GM12878 (cell line): Measurements from ENCODE around the gene SPC24. TPM values are rescaled to one million over a fixed set of nuclear protein-coding genes. Genes with fewer than 3 reads are reported as not detected.

Experiments used
- ATAC-seq: fragments of 200-7000 bp; cut with Tn5 transposase; 3 replicates; pipeline ENCODE4 v1.9.1; 2020; ENCODE audit warnings: mild to moderate bottlenecking, moderate library complexity
- BruUV-seq: library from RNA; stranded (reverse); fragments of 400-500 nt; replicated peaks from 2 replicates; lab custom pipeline; 2021; lab: Mats Ljungman, UMichigan
- CTCF ChIA-PET: fragments of 300-600 bp; sonication (Branson Sonifier 250); formaldehyde crosslinking; extraction: SDS; loops from one replicate; lab custom pipeline; 2021; ENCODE audit warnings: inconsistent platforms; lab: Yijun Ruan, JAX
- POLR2A ChIA-PET: fragments of 350-600 bp; formaldehyde crosslinking; extraction: SDS; loops from one replicate; lab custom pipeline; 2021; ENCODE audit warnings: inconsistent platforms; lab: Charles Lee
- RAD21 ChIA-PET: fragments of 300-600 bp; sonication (Branson Sonifier 250); formaldehyde crosslinking; loops from one replicate; lab custom pipeline; 2023; ENCODE audit warnings: antibody characterized with exemption; ENCODE audit not compliant: unreplicated experiment; lab: Charles Lee
- SMC1A ChIA-PET: fragments of 300-600 bp; sonication (Branson Sonifier 250); formaldehyde crosslinking; loops from one replicate; lab custom pipeline; 2023; ENCODE audit not compliant: unreplicated experiment, uncharacterized antibody; lab: Charles Lee
- DNase-seq: peaks from one replicate; pipeline ENCODE4 v3.0.0-alpha.2; 2011; ENCODE audit warnings: low read depth, low spot score
- FAIRE-seq: peaks from 3 replicates; lab custom pipeline; 2011; peaks lifted over from hg19 to GRCh38; lab: Jason Lieb, UNC
- H2AFZ ChIP-seq: 2 replicates; pipeline ENCODE4 v1.6.0; 2011; ENCODE audit warnings: low read depth, low read length, control low read depth; ENCODE audit not compliant: control insufficient read depth
- H3K27ac ChIP-seq: 2 replicates; pipeline ENCODE4 v1.5.1; 2011; ENCODE audit warnings: control low read depth; ENCODE audit not compliant: control insufficient read depth, insufficient read depth
- H3K27me3 ChIP-seq, 2 experiments: replicated peaks in 1 of 2; 2 replicates each; pipeline versions ENCODE4 v1.6.0 to v1.6.1; 2011; ENCODE audit warnings: low read length in 1 of 2; ENCODE audit not compliant: control insufficient read depth in 2 of 2, insufficient read depth in 2 of 2
- H3K36me3 ChIP-seq, 2 experiments: 2 replicates each; pipeline ENCODE4 v1.5.1; 2011; ENCODE audit warnings: low read length in 1 of 2; ENCODE audit not compliant: control insufficient read depth in 2 of 2, insufficient read depth in 2 of 2
- H3K4me1 ChIP-seq: 2 replicates; pipeline ENCODE4 v1.6.1; 2011; ENCODE audit warnings: mild to moderate bottlenecking, low read length, moderate library complexity, mixed read lengths; ENCODE audit not compliant: control insufficient read depth, insufficient read depth
- H3K4me2 ChIP-seq: 2 replicates; pipeline ENCODE4 v1.6.0; 2011; ENCODE audit warnings: control low read depth; ENCODE audit not compliant: control insufficient read depth, insufficient read depth
- H3K4me3 ChIP-seq: fragments of 200-600 bp; sonication (generic); 2 replicates; pipeline ENCODE4 v1.5.1; 2016
- H3K79me2 ChIP-seq: 2 replicates; pipeline ENCODE4 v1.6.0; 2011; ENCODE audit warnings: low read length; ENCODE audit not compliant: control insufficient read depth, insufficient read depth
- H3K9ac ChIP-seq: 2 replicates; pipeline ENCODE4 v1.8.0; 2011; ENCODE audit warnings: low read length, control low read depth, mixed read lengths; ENCODE audit not compliant: control insufficient read depth, insufficient read depth
- H3K9me3 ChIP-seq: replicated peaks from 3 replicates; pipeline ENCODE4 v1.5.1; 2011; ENCODE audit warnings: mild to moderate bottlenecking, low read length; ENCODE audit not compliant: control insufficient read depth, insufficient read depth
- H4K20me1 ChIP-seq: 2 replicates; pipeline ENCODE4 v1.6.0; 2011; ENCODE audit not compliant: control insufficient read depth, insufficient read depth
- CEBPZ ChIP-seq: fragments of 150-350 bp; IDR thresholded peaks from 2 replicates; pipeline ENCODE4 v1.6.1; 2016; ENCODE audit warnings: low read depth, low read length
- DPF2 ChIP-seq: fragments of 450-650 bp; IDR thresholded peaks from 2 replicates; pipeline ENCODE4 v1.6.1; 2017; ENCODE audit warnings: mild to moderate bottlenecking
- E2F4 ChIP-seq: IDR thresholded peaks from 2 replicates; pipeline ENCODE4 v1.6.1; 2012; ENCODE audit warnings: low read depth, low read length, improper control_type of control experiment
- HDAC6 ChIP-seq: fragments of 200-600 bp; sonication (generic); IDR thresholded peaks from one replicate; pipeline ENCODE4 v1.8.0; 2017; ENCODE audit warnings: antibody characterized with exemption; ENCODE audit not compliant: unreplicated experiment
- IKZF1 ChIP-seq: fragments of 450-650 bp; conservative IDR thresholded peaks from 2 replicates; pipeline ENCODE4 v1.6.1; 2017; ENCODE audit warnings: antibody characterized with exemption, mild to moderate bottlenecking
- KAT2A ChIP-seq: conservative IDR thresholded peaks from 2 replicates; pipeline ENCODE4 v1.6.1; 2011; ENCODE audit warnings: low read depth, low read length; ENCODE audit not compliant: control insufficient read depth
- RUNX3 ChIP-seq: IDR thresholded peaks from 2 replicates; pipeline ENCODE4 v1.6.1; 2012; ENCODE audit warnings: low read length, inconsistent platforms
- SMARCA5 ChIP-seq: fragments of 450-650 bp; IDR thresholded peaks from 2 replicates; pipeline ENCODE4 v1.6.1; 2017; ENCODE audit warnings: mild to moderate bottlenecking
- TBL1XR1 ChIP-seq: IDR thresholded peaks from 2 replicates; pipeline ENCODE4 v1.6.1; 2012; ENCODE audit warnings: low read depth, low read length, improper control_type of control experiment
- USF1 ChIP-seq: IDR thresholded peaks from 2 replicates; pipeline ENCODE4 v1.6.1; 2011; ENCODE audit warnings: borderline replicate concordance, low read depth, mild to moderate bottlenecking, moderate library complexity, mixed read lengths, low read length; ENCODE audit not compliant: insufficient read depth; ENCODE audit errors: extremely low read length
- ZNF384 ChIP-seq: IDR thresholded peaks from 2 replicates; pipeline ENCODE4 v1.6.1; 2012; ENCODE audit warnings: low read depth, mild to moderate bottlenecking, low read length, improper control_type of control experiment, borderline replicate concordance
- WGBS: methylation state at CpG from one replicate; pipeline ENCODE4 v1.1.6; 2016; ENCODE audit warnings: low lambda C conversion rate; ENCODE audit not compliant: insufficient replicate concordance, insufficient coverage; ENCODE audit errors: missing lambda C conversion rate; 5-methylcytosine and 5-hydroxymethylcytosine counted together
- in situ Hi-C: fragments of 300-500 bp; cut with MboI; formaldehyde crosslinking; loops from 9 replicates; pipeline ENCODE4 v1.14.3; 2018; ENCODE audit warnings: mixed read lengths
- intact Hi-C: fragments of 100-400 bp; cut with micrococcal nuclease; formaldehyde crosslinking; loops from one replicate; pipeline ENCODE4 v1.14.2; 2022; ENCODE audit not compliant: unreplicated experiment
- polyA plus RNA-seq, 11 experiments: library from polyadenylated mRNA; depleted of rRNA in 4 of 11; unstranded in 6 of 11; stranded (reverse) in 5 of 11; fragments of >200 nt; fragmentation: Nextera tagmentation in 4 of 11; fragmentation: Illumina TruSeq in 1 of 11; extraction: Ambion mirVana in 4 of 11; extraction: Trizol in 1 of 11; gene quantifications; 1 replicate in 1 of 11; 2 replicates in 10 of 11; pipeline versions ENCODE4 v1.2.1 to v1.2.3, GENCODE V29; 2011 to 2016; ENCODE audit warnings: inconsistent platforms in 2 of 11, missing spikeins in 2 of 11, low read depth in 1 of 11
- total RNA-seq, 4 experiments: library from RNA; depleted of rRNA in 3 of 4; stranded (reverse); fragments of >200 nt in 3 of 4; fragmentation: Illumina TruSeq in 1 of 4; extraction: Trizol in 1 of 4; gene quantifications; 2 replicates each; pipeline versions ENCODE4 v1.2.1 to v1.2.3, GENCODE V29; 2013 to 2021
- TF ChIP-seq, protein P1 (sequence below): IDR thresholded peaks from 2 replicates; pipeline ENCODE4 v1.6.1; 2011; ENCODE audit warnings: borderline replicate concordance, low read depth, mild to moderate bottlenecking, moderate library complexity, low read length; ENCODE audit not compliant: insufficient read depth, poor library complexity, severe bottlenecking

The SPC24 gene
- total and polyA plus RNA-seq, 10 of the 15 experiments (the other 5 are each of a cell fraction or from before 2014, with no cell fraction given), result 9.4 to 72.6 (median 40.7) TPM

DNA sequence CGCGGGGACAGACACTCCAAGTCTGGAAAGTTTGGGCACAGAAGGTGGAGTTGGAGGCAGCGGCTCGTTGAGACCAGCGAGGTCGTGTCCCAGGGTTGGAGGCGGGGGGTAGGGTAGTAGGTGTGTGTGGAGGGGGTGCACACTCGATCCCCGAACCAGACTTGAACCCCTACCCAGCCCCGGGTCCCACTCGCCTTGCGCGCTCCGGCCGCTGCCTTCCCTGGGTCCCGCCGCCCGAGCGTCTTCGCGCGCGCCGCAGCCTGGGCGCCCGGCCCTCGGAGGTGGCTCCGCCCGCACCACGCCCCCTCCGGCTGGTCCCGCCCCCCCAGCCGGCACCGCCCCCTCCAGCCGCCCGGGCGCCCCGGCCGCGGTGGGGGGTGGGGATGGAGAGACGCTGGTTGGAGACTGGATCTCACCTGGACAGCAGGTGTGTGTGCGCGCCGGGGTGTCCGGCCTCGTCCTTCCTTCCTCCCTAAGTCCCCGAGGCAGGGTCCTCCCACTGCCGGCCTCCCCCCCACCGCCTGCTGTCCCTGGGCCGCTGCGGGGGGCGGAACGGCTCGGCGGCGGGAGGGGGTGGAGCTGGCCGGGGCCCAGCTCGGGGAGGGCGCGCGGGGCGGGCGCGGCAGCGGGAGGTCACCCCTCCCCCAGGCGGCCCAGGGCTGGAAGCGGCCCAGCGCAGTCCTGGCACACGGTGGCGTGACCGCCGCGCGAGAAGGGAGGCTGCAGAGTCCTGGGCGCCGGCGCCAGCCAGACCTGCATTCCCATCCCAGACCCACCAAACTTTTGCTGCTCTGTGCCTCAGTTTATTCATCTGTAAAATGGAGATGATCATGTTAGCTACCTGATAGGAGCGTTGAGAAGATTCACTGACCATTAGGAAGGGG lies 42.0 kb upstream of the SPC24 start, which contains the start of gene KANK2:
KANK2 (minus strand) TSS at position 255 of the 884 bp plus-strand sequence. CDS start 3,034 bp downstream, outside the sequence.
- RAD21 ChIA-PET, result interaction anchor here (0.7 to 1.5 kb wide), 4 partner anchors 8 to 162 kb away, joined by 3 to 6 read pairs (median 4); no protein-coding TSS in a partner anchor
- H4K20me1 ChIP-seq, result no peaks in the 10 kb centered on the region
- peak within 1 kb of the TSS; percentile 84 for H2AFZ ChIP-seq
- WGBS, result 4% methylated on average over 37 of the region's 78 CpGs
- peaks cover 11% of the 10 kb centered on the region for H3K4me1 ChIP-seq
- SMC1A ChIA-PET, result interaction anchor here (1.7 kb wide), 1 partner anchor 42 kb away, joined by 7 read pairs; the partner anchor contains the start of gene SPC24
- peaks cover 3% of the 10 kb centered on the region for H3K79me2 ChIP-seq
- no peaks in the 10 kb centered on the region; a peak in 1 of 4 replicates for H3K36me3 ChIP-seq
- H3K4me3 ChIP-seq, result peak within 1 kb of the TSS; percentile 97
- no peak for FAIRE-seq
- peak; percentile 13 for DNase-seq
- no TSS peak for BruUV-seq
- peak within 1 kb of the TSS; percentile 77 for H3K4me2 ChIP-seq
- H3K27ac ChIP-seq, result peak within 1 kb of the TSS; percentile 42
- no peaks in the 10 kb centered on the region; the same call in 2 of the 3 replicates for H3K9me3 ChIP-seq
- H3K27me3 ChIP-seq, result no peaks in the 10 kb centered on the region
- intact Hi-C loops (loop anchor here (2.0 kb wide), 1 partner anchor 43 kb away; the partner anchor contains the start of gene SPC24), in situ Hi-C loops (no loop called here)
- ATAC-seq, result peak; percentile 93
- POLR2A ChIA-PET, result interaction anchor here (0.5 to 0.9 kb wide), 4 partner anchors 9 to 248 kb away, joined by 3 to 5 read pairs (median 4); no protein-coding TSS in a partner anchor
- CTCF ChIA-PET, result no interaction called here
- peak within 1 kb of the TSS; percentile 49; the same call in 1 of the 2 replicates for H3K9ac ChIP-seq
- TF ChIP-seq DPF2, result 0 out of 2 replicates have a peak, but pooled peaks have one; percentile 30
- TF ChIP-seq HDAC6, result peak; percentile 72
- TF ChIP-seq RUNX3, result 0 out of 2 replicates have a peak, but pooled peaks have one; percentile 6
- TF ChIP-seq CEBPZ, result no peak
- TF ChIP-seq KAT2A, result no peak
- TF ChIP-seq, protein P1, sequence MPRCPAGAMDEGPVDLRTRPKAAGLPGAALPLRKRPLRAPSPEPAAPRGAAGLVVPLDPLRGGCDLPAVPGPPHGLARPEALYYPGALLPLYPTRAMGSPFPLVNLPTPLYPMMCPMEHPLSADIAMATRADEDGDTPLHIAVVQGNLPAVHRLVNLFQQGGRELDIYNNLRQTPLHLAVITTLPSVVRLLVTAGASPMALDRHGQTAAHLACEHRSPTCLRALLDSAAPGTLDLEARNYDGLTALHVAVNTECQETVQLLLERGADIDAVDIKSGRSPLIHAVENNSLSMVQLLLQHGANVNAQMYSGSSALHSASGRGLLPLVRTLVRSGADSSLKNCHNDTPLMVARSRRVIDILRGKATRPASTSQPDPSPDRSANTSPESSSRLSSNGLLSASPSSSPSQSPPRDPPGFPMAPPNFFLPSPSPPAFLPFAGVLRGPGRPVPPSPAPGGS, result no peak
- TF ChIP-seq USF1, result no peak
- no peak for TF ChIP-seq ZNF384
- 0 out of 2 replicates have a peak, but pooled peaks have one; percentile 26 for TF ChIP-seq IKZF1
- no peak for TF ChIP-seq TBL1XR1
- no peak for TF ChIP-seq E2F4
- TF ChIP-seq SMARCA5, result peak; percentile 63; the same call in 1 of the 2 replicates
